Measurements from ENCODE around the gene CD300A.
A peak's percentile ranks its signal among the peaks of the same experiment; 100 is the strongest.

The CD300A gene

DNA sequence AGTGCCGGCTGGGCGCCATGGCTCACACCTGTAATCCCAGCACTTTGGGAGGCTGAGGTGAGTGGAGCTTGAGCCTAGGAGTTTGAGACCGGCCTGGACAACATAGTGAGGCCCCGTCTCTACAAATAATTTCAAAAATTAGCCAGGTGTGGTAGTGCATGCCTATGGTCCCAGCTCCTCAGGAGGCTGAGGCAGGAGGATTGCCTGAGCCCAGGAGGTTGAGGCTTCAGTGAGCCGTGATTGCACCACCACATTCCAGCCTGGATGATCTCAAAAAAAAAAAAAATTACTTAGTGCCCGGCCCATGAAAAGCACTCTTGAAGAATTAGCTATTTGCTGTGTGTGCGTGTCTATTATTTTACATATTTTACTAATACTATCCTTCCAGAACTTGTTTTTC, 24.9 kb upstream of the CD300A start:
- no peak for DNase-seq

GRCh38 chr17:74442291-74442669, 24.2 kb upstream of the CD300A start:
- no peak for DNase-seq

- peak; percentile 56 for DNase-seq
These were observed 23.5 kb upstream of the CD300A start for GRCh38 chr17:74442670-74443515.

DNA sequence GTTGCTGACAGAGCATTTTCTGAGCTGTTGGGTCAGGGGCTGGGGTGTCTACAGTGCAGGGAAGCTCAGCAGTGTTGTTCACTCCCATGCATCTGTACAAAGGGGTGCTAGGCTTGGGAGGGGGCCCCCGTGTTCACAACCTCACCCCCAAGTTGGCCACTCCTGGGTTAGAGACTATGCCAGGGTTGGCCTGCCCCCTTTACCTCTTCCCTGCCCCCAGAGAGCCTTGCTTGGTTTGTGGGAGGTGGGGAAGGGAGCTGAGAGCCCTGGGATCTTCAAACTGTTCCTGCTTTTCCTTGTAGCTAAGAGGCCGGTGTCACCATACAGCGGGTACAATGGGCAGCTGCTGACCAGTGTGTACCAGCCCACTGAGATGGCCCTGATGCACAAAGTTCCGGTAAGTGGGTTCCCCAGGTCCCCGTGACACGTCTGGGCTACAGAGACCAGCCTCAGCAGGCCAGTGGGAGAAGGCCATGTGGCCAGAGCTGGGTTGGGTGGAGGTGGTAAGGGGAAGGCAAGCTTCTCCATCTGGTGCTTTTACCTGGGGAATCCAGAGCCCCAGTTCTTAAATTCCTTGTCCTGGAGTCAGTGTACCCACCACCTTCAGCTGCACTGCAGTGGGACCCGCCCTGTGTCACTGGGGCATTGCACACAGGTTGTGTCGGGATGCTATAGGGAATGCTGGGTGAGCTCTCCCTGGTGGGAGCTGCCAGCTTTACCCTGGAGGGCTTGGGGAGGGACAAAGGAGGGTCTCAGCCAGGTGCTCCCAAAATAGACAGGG, 22.7 kb upstream of the CD300A start:
- DNase-seq, result no peak

GRCh38 chr17:74444406-74444805, 22.0 kb upstream of the CD300A start:
- no peak for DNase-seq

DNA sequence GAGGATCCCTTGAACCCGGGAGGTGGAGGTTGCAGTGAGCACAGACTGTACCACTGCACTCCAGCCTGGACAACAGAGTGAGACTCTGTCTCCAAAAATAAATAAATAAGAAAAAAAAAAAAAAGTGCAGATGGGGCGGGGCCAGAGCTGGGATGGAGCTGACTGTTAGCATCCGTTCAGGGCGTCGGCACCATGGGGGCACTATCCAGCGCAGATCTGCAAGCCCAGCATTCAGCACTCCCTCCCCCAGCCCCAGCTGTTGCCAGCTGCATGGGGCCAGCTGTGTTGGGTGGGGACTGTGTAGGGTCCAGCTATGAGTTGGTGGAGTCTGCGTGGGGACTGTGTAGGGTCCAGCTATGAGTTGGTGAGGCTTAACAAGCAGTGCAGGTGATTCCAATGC, 21.3 kb upstream of the CD300A start:
- DNase-seq, result no peak

- DNase-seq, result no peak
These were observed 19.6 kb upstream of the CD300A start for GRCh38 chr17:74446551-74447500.

- DNase-seq, result no peak
These were observed 18.7 kb upstream of the CD300A start for GRCh38 chr17:74447628-74448159.

DNA sequence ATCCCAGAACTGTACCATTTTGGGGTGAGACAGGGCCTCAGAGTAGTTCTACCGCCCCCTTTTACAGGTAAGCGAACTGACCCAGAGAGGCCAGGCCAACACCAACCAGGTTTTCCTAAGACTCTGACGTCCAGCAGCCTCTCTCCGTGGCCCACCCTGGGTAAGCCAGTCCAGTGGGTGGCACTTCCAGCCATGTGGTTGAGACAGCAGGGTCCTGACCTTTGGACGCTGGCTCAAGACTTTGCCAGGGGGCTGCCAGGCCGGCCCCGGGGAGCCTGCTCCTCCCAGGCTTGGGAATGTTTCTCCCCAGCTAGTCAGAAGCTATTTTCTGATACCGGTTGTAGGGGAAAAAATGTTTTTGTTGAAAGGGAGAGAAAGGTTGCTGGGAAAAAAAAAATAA, 17.7 kb upstream of the CD300A start:
- no peak for DNase-seq

DNA sequence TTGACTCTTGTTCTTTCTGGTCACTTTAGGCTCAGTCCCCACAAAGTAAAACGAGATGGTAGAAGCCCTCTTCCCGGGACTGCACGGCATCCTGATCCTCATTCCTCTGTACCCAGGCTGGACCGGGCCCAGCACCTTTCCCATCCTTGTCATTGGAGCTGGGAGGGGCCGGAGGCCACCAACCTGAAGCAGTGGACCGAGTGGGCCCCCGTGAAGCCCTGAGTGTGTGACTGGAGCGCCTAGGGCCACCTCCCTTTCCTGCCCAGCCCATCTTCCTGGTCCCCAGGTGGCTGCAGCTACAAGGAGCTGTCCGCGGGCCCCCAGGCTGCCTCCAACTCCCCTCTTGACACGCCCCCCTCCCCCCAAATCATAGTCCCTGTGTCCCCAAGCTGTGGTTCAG, 17.1 kb upstream of the CD300A start:
- no peak for DNase-seq

DNA sequence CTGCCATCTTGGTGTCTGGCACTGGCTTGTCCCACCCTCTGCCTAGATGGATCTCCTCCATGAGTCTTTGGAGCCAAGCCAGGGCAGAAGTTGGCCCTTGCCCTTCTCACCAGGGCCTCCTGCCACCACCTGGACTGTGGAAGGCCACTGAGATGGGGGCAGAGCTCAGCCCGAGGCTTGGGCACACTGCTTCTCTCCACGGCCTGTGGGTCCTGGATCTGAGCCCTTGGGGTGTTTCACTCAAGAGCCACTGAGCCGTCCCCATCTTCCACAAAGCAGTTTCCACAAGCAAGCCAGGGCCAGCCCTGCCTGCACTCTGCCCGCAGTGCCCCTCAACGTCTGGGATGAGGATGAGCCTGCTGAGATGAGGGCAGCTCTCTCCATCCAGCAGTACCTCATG, 16.7 kb upstream of the CD300A start:
- no peak for DNase-seq

- no peak for DNase-seq
These were observed 16.2 kb upstream of the CD300A start for GRCh38 chr17:74450231-74450630.

DNA sequence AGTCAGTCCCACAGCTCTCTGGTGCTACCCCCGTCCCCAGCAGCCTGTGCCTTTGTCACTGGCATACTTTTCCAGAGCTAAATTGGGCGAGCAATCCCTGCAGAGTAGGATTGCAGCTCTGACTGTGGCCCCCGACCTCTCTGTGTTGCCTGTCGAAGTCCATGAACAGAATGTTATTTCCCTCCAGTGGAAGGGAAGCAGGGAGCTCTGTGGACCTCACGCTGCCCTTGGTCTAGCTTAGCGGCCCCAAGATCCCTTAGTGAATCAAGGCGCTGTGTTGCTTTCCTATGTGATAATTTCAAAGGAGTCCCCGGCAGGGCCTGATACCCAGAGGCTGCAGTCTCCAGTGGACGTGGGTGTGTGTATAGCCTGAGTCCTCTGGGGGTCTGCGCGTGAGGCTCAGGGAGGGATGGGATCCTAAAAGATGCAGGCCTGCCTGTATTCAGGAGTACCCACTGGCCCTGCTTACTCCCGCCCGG, 15.5 kb upstream of the CD300A start:
- no peak for DNase-seq

DNA sequence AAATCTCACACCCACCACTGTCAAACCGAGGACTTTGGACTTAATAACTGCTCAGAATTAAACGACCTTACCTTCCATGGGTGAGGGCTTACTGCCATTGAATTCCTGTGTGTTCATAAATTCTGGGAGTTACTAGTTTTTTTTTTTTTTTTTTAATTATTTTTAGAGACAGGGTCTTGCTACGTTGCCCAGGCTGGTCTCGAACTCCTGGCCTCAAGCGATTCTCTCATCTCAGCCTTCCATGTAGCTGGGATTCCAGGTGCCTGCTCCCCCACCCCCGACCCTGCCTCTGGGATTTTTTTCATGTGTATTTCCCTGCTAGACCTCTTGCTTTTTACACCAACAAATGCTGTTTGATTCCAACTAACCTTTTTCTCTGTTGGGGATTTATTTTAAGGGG, 14.9 kb upstream of the CD300A start:
- DNase-seq, result no peak

GRCh38 chr17:74452033-74452840, 14.2 kb upstream of the CD300A start:
- no peak for DNase-seq

GRCh38 chr17:74452841-74453661, 13.4 kb upstream of the CD300A start:
- DNase-seq, result peak; percentile 11

- peak; percentile 22 for DNase-seq
These were observed 12.7 kb upstream of the CD300A start for GRCh38 chr17:74453665-74454196.

DNA sequence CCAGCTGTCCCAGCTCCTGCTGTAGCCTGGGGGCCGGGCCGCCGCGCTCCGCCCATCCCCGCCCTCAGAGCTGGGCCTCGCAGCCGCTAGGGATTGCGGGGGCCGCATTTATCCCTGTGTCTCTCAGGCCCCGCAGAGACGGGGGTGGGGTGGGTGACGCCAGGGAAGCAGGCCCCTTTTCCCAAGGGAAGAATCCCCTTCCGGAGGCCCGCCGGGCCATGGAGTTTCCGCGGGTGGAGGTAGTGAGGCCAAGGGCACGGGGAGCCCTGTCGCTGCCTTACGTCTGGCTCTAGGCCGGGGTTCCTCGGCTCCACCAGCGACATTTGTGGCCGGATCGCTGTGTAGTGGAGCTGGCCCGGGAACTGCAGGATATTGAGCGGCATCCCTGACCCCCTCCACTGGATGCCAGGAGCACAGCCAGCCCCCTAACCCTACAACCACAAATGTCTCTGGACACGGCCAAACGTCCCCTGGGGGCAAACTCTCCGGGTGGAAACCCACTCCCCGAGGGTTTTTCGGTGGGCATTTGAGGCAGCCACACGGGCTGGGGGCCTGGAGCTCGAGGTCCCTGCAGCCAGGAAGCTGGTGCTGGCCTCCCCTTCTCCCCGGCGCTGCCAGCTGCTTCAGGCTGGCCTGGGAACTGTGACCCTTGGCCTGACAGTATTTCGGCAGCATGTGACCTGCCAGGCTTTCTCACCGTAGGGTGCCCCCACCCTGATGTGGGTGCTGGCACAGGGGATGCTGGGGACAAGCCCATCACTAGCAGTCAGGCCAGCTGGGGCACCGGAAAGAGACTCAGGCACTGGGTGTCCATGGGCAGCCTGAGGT, 12.0 kb upstream of the CD300A start:
- peak; percentile 71 for DNase-seq

DNA sequence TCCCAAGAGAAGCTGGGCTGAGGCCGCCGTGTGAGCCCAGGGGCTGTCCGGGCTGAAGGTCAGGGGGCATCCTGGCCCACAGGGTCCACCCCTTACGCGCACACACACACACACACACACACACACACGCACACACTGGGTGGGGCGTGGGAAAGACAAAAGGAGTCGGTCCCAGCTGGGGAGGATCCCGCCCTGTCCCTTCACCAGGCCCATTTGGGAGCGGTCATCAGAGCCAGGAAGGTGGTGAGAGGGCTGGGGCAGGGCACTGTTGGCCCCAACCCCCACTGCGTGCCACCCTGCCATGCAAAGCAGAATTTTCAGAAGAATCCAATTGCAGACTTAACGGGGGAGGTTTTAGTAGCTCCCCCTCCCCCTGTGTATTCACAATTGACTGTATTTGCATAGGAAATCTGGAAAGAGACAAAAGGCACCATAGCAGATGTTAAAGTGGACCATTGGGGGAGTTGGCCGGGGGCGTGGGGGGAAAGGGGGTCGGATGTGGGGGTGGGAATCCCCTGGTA, 11.3 kb upstream of the CD300A start:
- no peak for DNase-seq

Measured in NCI-H1105 treated with DMSO at 0.1 percent for 48 hours (cell line).